HUES6 (cell line): ENCODE results near the gene TICRR.
A peak's percentile ranks its signal among the peaks of the same experiment; 100 is the strongest.

Source experiments
- H3K27ac ChIP-seq: 2 replicates; pipeline ENCODE4 v1.7.0; 2013; ENCODE audit warnings: low read depth, mild to moderate bottlenecking, low read length, inconsistent platforms
- H3K27me3 ChIP-seq: 2 replicates; pipeline ENCODE4 v1.6.1; 2013; ENCODE audit warnings: low read length; ENCODE audit not compliant: control insufficient read depth, insufficient read depth
- H3K36me3 ChIP-seq: 2 replicates; pipeline ENCODE4 v1.6.1; 2013; ENCODE audit warnings: low read length; ENCODE audit not compliant: control insufficient read depth, insufficient read depth
- H3K4me1 ChIP-seq: 2 replicates; pipeline ENCODE4 v1.6.1; 2013; ENCODE audit warnings: low read length; ENCODE audit not compliant: control insufficient read depth, insufficient read depth
- H3K4me3 ChIP-seq: 2 replicates; pipeline ENCODE4 v1.5.1; 2013; ENCODE audit warnings: low read depth, low read length
- H3K9ac ChIP-seq: one replicate; pipeline ENCODE4 v1.6.1; 2013; ENCODE audit warnings: mild to moderate bottlenecking, low read length
- H3K9me3 ChIP-seq: 2 replicates; pipeline ENCODE4 v1.6.1; 2013; ENCODE audit warnings: low read depth, low read length; ENCODE audit not compliant: control insufficient read depth, insufficient read depth

TICRR gene

GRCh38 chr15:89575146-89575655 lies at the start of gene TICRR:
Gene TICRR (plus strand): TSS chr15:89575469. CDS start chr15:89575587, 118 bp downstream.
- H3K4me1 ChIP-seq = peaks cover 8% of the 10 kb centered on the region
- H3K36me3 ChIP-seq = peaks cover 13% of the 10 kb centered on the region
- H3K27me3 ChIP-seq = no peaks in the 10 kb centered on the region
- peak within 1 kb of the TSS; percentile 90 for H3K9ac ChIP-seq
- peak within 1 kb of the TSS; percentile 53; the same call in 1 of the 2 replicates for H3K27ac ChIP-seq
- H3K4me3 ChIP-seq = peak within 1 kb of the TSS; percentile 95
- no peaks in the 10 kb centered on the region for H3K9me3 ChIP-seq

GRCh38 chr15:89526181-89526580 lies 49.1 kb upstream of the TICRR start:
- H3K4me1 ChIP-seq = no peaks in the 10 kb centered on the region
- peaks cover 6% of the 10 kb centered on the region for H3K27me3 ChIP-seq

GRCh38 chr15:89526601-89527441 lies 48.4 kb upstream of the TICRR start:
- H3K4me3 ChIP-seq = no peak overlapping the region
- peaks cover 2% of the 10 kb centered on the region for H3K4me1 ChIP-seq
- peaks cover 6% of the 10 kb centered on the region for H3K27me3 ChIP-seq
- H3K9ac ChIP-seq = no peak overlapping the region
- no peak overlapping the region for H3K27ac ChIP-seq
- no peaks in the 10 kb centered on the region for H3K9me3 ChIP-seq
- no peaks in the 10 kb centered on the region for H3K36me3 ChIP-seq

More at GRCh38 chr15:89526181-89526580, 49.1 kb upstream of the TICRR start:
- H3K9ac ChIP-seq = no peak overlapping the region
- no peak overlapping the region for H3K27ac ChIP-seq
- H3K4me3 ChIP-seq = no peak overlapping the region
- peaks cover 2% of the 10 kb centered on the region; the same call in 1 of the 2 replicates for H3K9me3 ChIP-seq
- no peaks in the 10 kb centered on the region for H3K36me3 ChIP-seq

GRCh38 chr15:89528757-89529352 lies 46.4 kb upstream of the TICRR start:
- Histone ChIP-seq H3K27me3 (no peaks in the 10 kb centered on the region), H3K9me3 (peaks cover 4% of the 10 kb centered on the region; the same call in 1 of the 2 replicates), H3K27ac (no peak overlapping the region), H3K4me1 (peaks cover 7% of the 10 kb centered on the region), H3K36me3 (no peaks in the 10 kb centered on the region), H3K9ac (no peak overlapping the region), H3K4me3 (no peak overlapping the region)

- peaks cover 7% of the 10 kb centered on the region for H3K4me1 ChIP-seq
- H3K9me3 ChIP-seq = peaks cover 4% of the 10 kb centered on the region; the same call in 1 of the 2 replicates
- H3K27me3 ChIP-seq = no peaks in the 10 kb centered on the region
- no peak overlapping the region for H3K4me3 ChIP-seq
- H3K36me3 ChIP-seq = no peaks in the 10 kb centered on the region
- no peak overlapping the region for H3K9ac ChIP-seq
- no peak overlapping the region for H3K27ac ChIP-seq
Observed at GRCh38 chr15:89530976-89531375, 44.3 kb upstream of the TICRR start.

- Histone ChIP-seq H3K36me3 (no peaks in the 10 kb centered on the region), H3K27me3 (no peaks in the 10 kb centered on the region), H3K4me3 (no peak overlapping the region), H3K4me1 (peaks cover 7% of the 10 kb centered on the region), H3K9me3 (peaks cover 4% of the 10 kb centered on the region; the same call in 1 of the 2 replicates), H3K27ac (no peak overlapping the region), H3K9ac (no peak overlapping the region)
Observed at GRCh38 chr15:89531796-89532537, 43.3 kb upstream of the TICRR start.

- no peaks in the 10 kb centered on the region for H3K27me3 ChIP-seq
- H3K4me3 ChIP-seq = no peak overlapping the region
- no peaks in the 10 kb centered on the region for H3K36me3 ChIP-seq
- no peak overlapping the region for H3K27ac ChIP-seq
- H3K4me1 ChIP-seq = peaks cover 7% of the 10 kb centered on the region
- H3K9ac ChIP-seq = no peak overlapping the region
- H3K9me3 ChIP-seq = peaks cover 4% of the 10 kb centered on the region; the same call in 1 of the 2 replicates
Observed at GRCh38 chr15:89533861-89534544, 41.3 kb upstream of the TICRR start.

- Histone ChIP-seq H3K9me3 (peaks cover 6% of the 10 kb centered on the region; the same call in 1 of the 2 replicates), H3K27me3 (peaks cover 7% of the 10 kb centered on the region; the same call in 1 of the 2 replicates), H3K27ac (no peak overlapping the region), H3K36me3 (no peaks in the 10 kb centered on the region), H3K4me1 (no peaks in the 10 kb centered on the region), H3K9ac (no peak overlapping the region), H3K4me3 (no peak overlapping the region)
Observed at GRCh38 chr15:89539027-89539426, 36.2 kb upstream of the TICRR start.

GRCh38 chr15:89542369-89542768 lies 32.9 kb upstream of the TICRR start:
- Histone ChIP-seq H3K36me3 (no peaks in the 10 kb centered on the region), H3K9ac (no peak overlapping the region), H3K27ac (no peak overlapping the region), H3K9me3 (peaks cover 6% of the 10 kb centered on the region; the same call in 1 of the 2 replicates), H3K4me3 (no peak overlapping the region), H3K4me1 (no peaks in the 10 kb centered on the region), H3K27me3 (peaks cover 7% of the 10 kb centered on the region; the same call in 1 of the 2 replicates)

GRCh38 chr15:89543389-89543788 lies 31.9 kb upstream of the TICRR start:
- H3K4me3 ChIP-seq = no peak overlapping the region
- H3K4me1 ChIP-seq = no peaks in the 10 kb centered on the region
- H3K9me3 ChIP-seq = peaks cover 6% of the 10 kb centered on the region
- H3K9ac ChIP-seq = no peak overlapping the region
- no peak overlapping the region for H3K27ac ChIP-seq
- H3K36me3 ChIP-seq = no peaks in the 10 kb centered on the region
- H3K27me3 ChIP-seq = peaks cover 7% of the 10 kb centered on the region; the same call in 1 of the 2 replicates
